ENCODE results near the gene CD22. TPM values are rescaled to one million over a fixed set of nuclear protein-coding genes. Genes with fewer than 3 reads are reported as not detected.

The CD22 gene
- total and polyA plus RNA-seq, 2 experiments from 2014 or later = 0.51 TPM; not detected in 1

GRCh38 chr19:35293808-35294207, 35.2 kb upstream of the CD22 start:
- no peak overlapping the region for H3K27ac ChIP-seq
- H3K36me3 ChIP-seq = no peaks in the 10 kb centered on the region
- H3K9me3 ChIP-seq (ENCODE audit: low read depth) = no peaks in the 10 kb centered on the region
- no peak overlapping the region for H3K4me3 ChIP-seq
- H3K4me1 ChIP-seq (ENCODE audit: low read depth) = no peaks in the 10 kb centered on the region
- TF ChIP-seq CTCF (IDR thresholded peaks at IDR 0.05; ENCODE audit: low read depth, low read length) = no peak
- H3K27me3 ChIP-seq = no peaks in the 10 kb centered on the region
- no peak for DNase-seq (ENCODE audit: low read depth in 1 of 2, low spot score in 1 of 2)

GRCh38 chr19:35294328-35294727, 34.7 kb upstream of the CD22 start:
- no peak for TF ChIP-seq CTCF (IDR thresholded peaks at IDR 0.05; ENCODE audit: low read depth, low read length)
- Histone ChIP-seq H3K36me3 (no peaks in the 10 kb centered on the region), H3K4me3 (no peak overlapping the region), H3K9me3 (ENCODE audit: low read depth) (no peaks in the 10 kb centered on the region), H3K27ac (no peak overlapping the region), H3K27me3 (no peaks in the 10 kb centered on the region), H3K4me1 (ENCODE audit: low read depth) (no peaks in the 10 kb centered on the region)
- no peak for DNase-seq (ENCODE audit: low read depth in 1 of 2, low spot score in 1 of 2)

GRCh38 chr19:35294859-35295791, 33.9 kb upstream of the CD22 start:
- Histone ChIP-seq H3K4me1 (ENCODE audit: low read depth) (no peaks in the 10 kb centered on the region), H3K36me3 (no peaks in the 10 kb centered on the region), H3K27me3 (no peaks in the 10 kb centered on the region), H3K27ac (no peak overlapping the region), H3K4me3 (no peak overlapping the region), H3K9me3 (ENCODE audit: low read depth) (no peaks in the 10 kb centered on the region)
- no peak for DNase-seq (ENCODE audit: low read depth in 1 of 2, low spot score in 1 of 2)
- TF ChIP-seq CTCF (IDR thresholded peaks at IDR 0.05; ENCODE audit: low read depth, low read length) = no peak

- Histone ChIP-seq H3K27me3 (no peaks in the 10 kb centered on the region), H3K27ac (no peak overlapping the region), H3K4me1 (ENCODE audit: low read depth) (no peaks in the 10 kb centered on the region), H3K36me3 (no peaks in the 10 kb centered on the region), H3K9me3 (ENCODE audit: low read depth) (no peaks in the 10 kb centered on the region), H3K4me3 (no peak overlapping the region)
- TF ChIP-seq CTCF (IDR thresholded peaks at IDR 0.05; ENCODE audit: low read depth, low read length) = no peak
- DNase-seq (ENCODE audit: low read depth in 1 of 2, low spot score in 1 of 2) = peak in 1 of 2 donors; percentile 43
Observed at GRCh38 chr19:35295792-35296462, 33.1 kb upstream of the CD22 start.

- DNase-seq (ENCODE audit: low read depth in 1 of 2, low spot score in 1 of 2) = no peak
- no peak overlapping the region for H3K27ac ChIP-seq
- no peaks in the 10 kb centered on the region for H3K36me3 ChIP-seq
- no peak for TF ChIP-seq CTCF (IDR thresholded peaks at IDR 0.05; ENCODE audit: low read depth, low read length)
- no peaks in the 10 kb centered on the region for H3K4me1 ChIP-seq (ENCODE audit: low read depth)
- no peaks in the 10 kb centered on the region for H3K9me3 ChIP-seq (ENCODE audit: low read depth)
- H3K4me3 ChIP-seq = no peak overlapping the region
- no peaks in the 10 kb centered on the region for H3K27me3 ChIP-seq
Observed at GRCh38 chr19:35296644-35297514, 32.1 kb upstream of the CD22 start.
